Tibial artery (tissue), 4 donors: Measurements from ENCODE around the gene HAGHL.
"Not testable (repeated sequence)": the region's sequence is repeated elsewhere in the genome, so short reads cannot be mapped to it uniquely, and the experiment has no call there.

ENCODE experiments used
- DNase-seq, 2 donors: peaks; one replicate each; pipeline ENCODE4 v3.0.0-alpha.2; 2019
- H3K27ac ChIP-seq, 2 donors: fragments of 200-600 bp; sonication (generic) in 1 of 2; 1 replicate in 1 of 2; 2 replicates in 1 of 2; pipeline ENCODE4 v1.5.1; 2018 to 2019; ENCODE audit warnings: mild to moderate bottlenecking in 1 of 2
- H3K27me3 ChIP-seq, 2 donors: fragments of 200-600 bp; sonication (generic) in 1 of 2; one replicate each; pipeline versions ENCODE4 v1.5.1 to v1.6.0; 2016 to 2019
- H3K36me3 ChIP-seq, 3 donors: fragments of 200-600 bp; sonication (generic) in 2 of 3; one replicate each; pipeline ENCODE4 v1.5.1; 2016 to 2019; ENCODE audit warnings: mild to moderate bottlenecking in 2 of 3
- H3K4me1 ChIP-seq, 4 donors: fragments of 200-600 bp; sonication (generic) in 2 of 4; 1 replicate in 3 of 4; 2 replicates in 1 of 4; pipeline ENCODE4 v1.5.1; 2016 to 2019
- H3K4me3 ChIP-seq, 2 donors: fragments of 200-600 bp; sonication (generic) in 1 of 2; 1 replicate in 1 of 2; 2 replicates in 1 of 2; pipeline ENCODE4 v1.5.1; 2018 to 2019; ENCODE audit warnings: mild to moderate bottlenecking in 2 of 2
- H3K9me3 ChIP-seq, 3 donors: fragments of 200-600 bp; sonication (generic) in 1 of 3; one replicate each; pipeline ENCODE4 v1.5.1; 2016 to 2019
- CTCF ChIP-seq, 2 experiments: fragments of 200-600 bp in 1 of 2; fragments of 450-650 bp in 1 of 2; IDR thresholded peaks; one replicate each; pipeline ENCODE4 v1.5.1; 2017 to 2019; ENCODE audit warnings: antibody characterized with exemption in 2 of 2, mild to moderate bottlenecking in 1 of 2, moderate library complexity in 1 of 2
- intact Hi-C: fragments of 100-400 bp; cut with DNase I; formaldehyde crosslinking; loops from one replicate; pipeline ENCODE4 v1.15.0; 2023; ENCODE audit warnings: low total_unique reads

The HAGHL gene

GRCh38 chr16:747978-748746, 21.3 kb downstream of the HAGHL start:
- H3K27me3 ChIP-seq = peaks cover 0 to 10% of the 10 kb centered on the region in 2 donors
- no peak overlapping the region for H3K27ac ChIP-seq
- H3K4me3 ChIP-seq = no peak overlapping the region
- H3K9me3 ChIP-seq = no peaks in the 10 kb centered on the region
- H3K4me1 ChIP-seq = peaks cover 0 to 5% (median 0%) of the 10 kb centered on the region in 4 donors
- intact Hi-C loops = no loop called here
- no peak for DNase-seq
- TF ChIP-seq CTCF (IDR thresholded peaks at IDR 0.05) = no peak
- no peaks in the 10 kb centered on the region for H3K36me3 ChIP-seq

GRCh38 chr16:749010-749409, 22.1 kb downstream of the HAGHL start:
- Histone ChIP-seq H3K4me1 (peaks cover 0 to 5% (median 0%) of the 10 kb centered on the region in 4 donors), H3K27me3 (peaks cover 0 to 10% of the 10 kb centered on the region in 2 donors), H3K36me3 (no peaks in the 10 kb centered on the region), H3K4me3 (no peak overlapping the region), H3K9me3 (no peaks in the 10 kb centered on the region), H3K27ac (no peak overlapping the region)
- no peak for DNase-seq
- intact Hi-C loops = no loop called here
- no peak for TF ChIP-seq CTCF (IDR thresholded peaks at IDR 0.05)

- intact Hi-C loops = no loop called here
- no peak for DNase-seq
Observed at GRCh38 chr16:750485-750884, 23.6 kb downstream of the HAGHL start.

GRCh38 chr16:751152-752006, 24.5 kb downstream of the HAGHL start:
- Histone ChIP-seq H3K27me3 (peaks cover 0 to 10% of the 10 kb centered on the region in 2 donors), H3K36me3 (no peaks in the 10 kb centered on the region)
- no peak for TF ChIP-seq CTCF (IDR thresholded peaks at IDR 0.05)

More at GRCh38 chr16:750485-750884, 23.6 kb downstream of the HAGHL start:
- no peak overlapping the region for H3K27ac ChIP-seq
- H3K4me1 ChIP-seq = peaks cover 0 to 5% (median 0%) of the 10 kb centered on the region in 4 donors
- H3K36me3 ChIP-seq = no peaks in the 10 kb centered on the region
- no peak overlapping the region for H3K4me3 ChIP-seq
- H3K27me3 ChIP-seq = peaks cover 0 to 9% of the 10 kb centered on the region in 2 donors
- no peaks in the 10 kb centered on the region for H3K9me3 ChIP-seq
- TF ChIP-seq CTCF (IDR thresholded peaks at IDR 0.05) = no peak

GRCh38 chr16:752007-752312, 25.1 kb downstream of the HAGHL start:
- no peak overlapping the region for H3K27ac ChIP-seq
- no peak for TF ChIP-seq CTCF (IDR thresholded peaks at IDR 0.05)
- intact Hi-C loops = no loop called here
- no peak overlapping the region for H3K4me3 ChIP-seq
- H3K9me3 ChIP-seq = no peaks in the 10 kb centered on the region
- peaks cover 0 to 5% (median 0%) of the 10 kb centered on the region in 4 donors for H3K4me1 ChIP-seq
- DNase-seq = no peak
- peaks cover 0 to 10% of the 10 kb centered on the region in 2 donors for H3K27me3 ChIP-seq
- H3K36me3 ChIP-seq = no peaks in the 10 kb centered on the region

More at GRCh38 chr16:751152-752006, 24.5 kb downstream of the HAGHL start:
- no peak for DNase-seq
- peaks cover 0 to 5% (median 0%) of the 10 kb centered on the region in 4 donors for H3K4me1 ChIP-seq
- intact Hi-C loops = no loop called here
- no peak overlapping the region for H3K4me3 ChIP-seq
- no peaks in the 10 kb centered on the region for H3K9me3 ChIP-seq
- H3K27ac ChIP-seq = no peak overlapping the region

GRCh38 chr16:754121-754607, 27.3 kb downstream of the HAGHL start:
- DNase-seq, H3K36me3 ChIP-seq, H3K4me1 ChIP-seq, H3K27ac ChIP-seq, H3K27me3 ChIP-seq, H3K9me3 ChIP-seq, intact Hi-C loops, H3K4me3 ChIP-seq: not testable (repeated sequence)
